GM12801 (cell line): ENCODE data around the gene CHRNA1.

ENCODE experiments used
- TF ChIP-seq, protein P1 (sequence below): IDR thresholded peaks from one replicate; pipeline ENCODE4 v1.5.1; 2011; ENCODE audit warnings: control low read depth; ENCODE audit not compliant: insufficient read length; ENCODE audit errors: extremely low read depth

CHRNA1 gene

DNA sequence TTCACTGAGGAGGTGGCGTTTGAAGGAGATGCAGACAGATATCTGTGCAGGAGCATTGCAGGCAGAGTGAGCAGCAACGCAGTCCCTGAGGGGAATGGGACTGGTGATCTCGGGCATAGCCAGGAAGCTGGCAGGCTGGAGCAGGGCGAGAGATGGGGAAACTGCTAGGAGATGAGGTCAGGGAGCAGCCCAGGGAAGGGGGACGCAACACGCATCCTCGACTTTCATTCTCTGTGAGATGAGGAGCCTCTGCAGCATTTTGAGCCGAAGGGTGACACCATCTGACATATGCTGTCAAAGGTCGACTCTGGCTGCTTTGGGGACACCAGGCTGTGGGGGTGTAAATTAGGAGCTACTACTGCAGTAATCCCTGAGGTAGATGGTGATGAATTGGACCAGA lies 4.3 kb upstream of the CHRNA1 start:
- TF ChIP-seq, protein P1, sequence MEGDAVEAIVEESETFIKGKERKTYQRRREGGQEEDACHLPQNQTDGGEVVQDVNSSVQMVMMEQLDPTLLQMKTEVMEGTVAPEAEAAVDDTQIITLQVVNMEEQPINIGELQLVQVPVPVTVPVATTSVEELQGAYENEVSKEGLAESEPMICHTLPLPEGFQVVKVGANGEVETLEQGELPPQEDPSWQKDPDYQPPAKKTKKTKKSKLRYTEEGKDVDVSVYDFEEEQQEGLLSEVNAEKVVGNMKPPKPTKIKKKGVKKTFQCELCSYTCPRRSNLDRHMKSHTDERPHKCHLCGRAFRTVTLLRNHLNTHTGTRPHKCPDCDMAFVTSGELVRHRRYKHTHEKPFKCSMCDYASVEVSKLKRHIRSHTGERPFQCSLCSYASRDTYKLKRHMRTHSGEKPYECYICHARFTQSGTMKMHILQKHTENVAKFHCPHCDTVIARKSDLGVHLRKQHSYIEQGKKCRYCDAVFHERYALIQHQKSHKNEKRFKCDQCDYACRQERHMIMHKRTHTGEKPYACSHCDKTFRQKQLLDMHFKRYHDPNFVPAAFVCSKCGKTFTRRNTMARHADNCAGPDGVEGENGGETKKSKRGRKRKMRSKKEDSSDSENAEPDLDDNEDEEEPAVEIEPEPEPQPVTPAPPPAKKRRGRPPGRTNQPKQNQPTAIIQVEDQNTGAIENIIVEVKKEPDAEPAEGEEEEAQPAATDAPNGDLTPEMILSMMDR: no peak

DNA sequence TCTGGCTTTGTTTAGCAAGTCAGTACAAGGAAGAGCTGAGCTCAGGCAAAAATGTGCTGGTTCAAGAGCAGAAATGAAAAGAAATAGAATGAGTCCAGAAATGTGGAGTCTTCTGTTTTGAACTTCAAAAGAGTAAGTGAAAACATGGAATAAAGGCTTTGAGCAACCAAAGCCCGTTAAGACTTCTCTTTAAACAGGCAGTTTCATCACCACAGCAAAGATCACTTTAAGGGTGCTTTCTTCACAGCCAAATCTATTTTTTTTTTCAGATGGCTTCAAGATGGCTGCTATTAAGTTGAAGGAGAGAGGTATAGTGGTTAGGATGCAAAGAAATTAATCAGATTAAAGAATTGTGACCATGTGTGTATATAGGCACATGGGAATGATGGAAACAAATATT lies 2.0 kb upstream of the CHRNA1 start:
- TF ChIP-seq, protein P1: no peak

- TF ChIP-seq, protein P1: no peak
Observed at GRCh38 chr2:174765576-174765975, 1.3 kb upstream of the CHRNA1 start.

DNA sequence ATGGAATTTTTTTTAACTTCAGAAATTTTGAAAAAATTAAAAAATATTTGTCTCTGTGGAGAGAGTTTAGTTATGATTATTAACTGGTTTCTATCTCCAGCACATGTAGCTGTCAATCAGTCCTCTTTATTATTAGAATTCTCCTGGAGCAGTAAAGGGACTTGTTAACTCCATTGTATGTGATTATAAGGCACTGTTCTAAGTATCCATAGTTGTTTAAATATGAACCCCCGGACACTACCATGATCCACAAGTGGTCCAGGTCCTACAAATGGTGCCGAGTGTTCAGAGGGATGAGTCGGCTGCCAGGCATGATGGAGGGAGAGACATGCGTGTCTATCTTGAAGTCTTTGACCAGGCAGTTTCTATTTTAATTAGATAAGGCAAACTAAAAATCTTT lies 492 bp downstream of the CHRNA1 start:
- TF ChIP-seq, protein P1: no peak

DNA sequence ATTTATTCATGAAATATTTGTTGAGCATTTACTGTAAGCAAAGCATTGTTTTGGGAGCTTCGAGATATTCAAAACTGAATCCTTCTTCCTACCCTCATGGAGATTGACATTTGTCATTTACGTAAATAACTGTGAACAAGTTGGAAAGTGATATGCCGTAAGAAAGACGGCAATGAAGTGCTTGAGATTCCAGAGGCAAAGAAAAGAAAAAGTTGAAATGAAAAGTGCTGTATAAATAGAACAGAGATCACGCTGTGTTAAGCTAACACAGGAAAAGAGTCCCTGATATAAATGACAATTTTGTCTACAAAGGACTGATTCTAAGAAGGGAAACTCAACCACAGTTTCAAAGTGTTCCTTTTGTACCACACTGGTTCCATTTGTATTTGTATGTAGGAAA lies 1.8 kb downstream of the CHRNA1 start:
- TF ChIP-seq, protein P1: no peak

DNA sequence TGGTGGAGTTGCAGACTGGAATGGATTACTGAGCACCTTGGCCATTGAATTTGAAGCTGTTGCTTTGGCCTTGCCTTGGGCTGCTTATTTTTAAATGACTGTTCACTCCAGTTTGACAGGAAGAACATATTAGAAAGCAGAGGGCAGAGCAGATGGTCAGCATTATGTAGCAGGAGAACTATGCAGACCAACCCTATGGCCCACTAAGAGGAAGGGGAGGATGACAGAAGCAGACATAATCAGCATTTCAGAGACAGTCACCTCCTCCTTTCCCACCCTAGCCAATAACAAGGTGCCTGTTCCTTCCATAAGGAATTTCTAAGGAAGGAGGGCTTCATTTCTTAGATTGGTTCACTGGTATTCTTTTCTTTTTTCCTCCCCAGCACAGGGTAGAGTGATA lies 2.4 kb downstream of the CHRNA1 start:
- TF ChIP-seq, protein P1: no peak

- TF ChIP-seq, protein P1: no peak
Observed at GRCh38 chr2:174760845-174761473, 3.3 kb downstream of the CHRNA1 start.
